Kidney capillary endothelial cell (primary cell): ENCODE data around the gene PPP1R3G.

Experiments used
- DNase-seq: peaks from one replicate; pipeline ENCODE4 v3.0.0-alpha.2; 2018; ENCODE audit warnings: low spot score

PPP1R3G gene

DNA sequence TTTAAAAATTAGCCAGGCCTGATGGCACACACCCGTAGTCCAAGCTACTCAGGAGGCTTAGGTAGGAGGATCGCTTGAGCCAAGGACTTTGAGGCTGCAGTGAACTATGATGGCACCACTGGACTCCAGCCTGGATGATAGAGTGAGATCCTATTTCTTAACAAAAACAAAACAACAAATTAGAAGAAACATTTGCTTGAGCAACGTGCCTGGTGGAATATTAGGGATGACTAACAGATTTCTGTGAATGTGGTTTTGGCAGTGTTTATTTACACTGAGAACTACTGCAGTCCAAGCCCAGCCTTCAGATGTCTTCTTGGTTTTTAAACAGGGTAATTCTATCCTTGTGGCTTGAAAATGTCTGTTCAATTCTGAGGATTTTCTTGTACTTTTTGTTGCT is 9.2 kb downstream of the PPP1R3G start:
- DNase-seq = no peak

DNA sequence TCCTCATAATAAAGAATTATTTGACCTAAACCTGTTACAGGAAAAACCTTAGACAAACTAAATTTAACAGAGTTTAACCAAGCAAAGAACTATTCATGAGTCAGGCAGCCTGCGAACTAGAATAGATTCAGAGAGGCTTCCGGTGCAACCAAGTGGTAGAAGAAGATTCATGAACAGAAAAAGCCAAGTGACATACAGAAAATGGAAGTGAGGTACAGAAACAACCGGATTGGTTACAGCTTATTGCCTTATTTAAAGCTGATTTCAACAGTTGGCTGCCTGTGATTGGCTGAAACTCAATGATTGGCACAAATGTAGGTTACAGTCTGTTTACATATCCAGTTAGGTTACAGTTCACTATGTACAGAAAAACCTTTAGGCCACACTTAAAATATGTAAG is 10.1 kb downstream of the PPP1R3G start:
- no peak for DNase-seq

GRCh38 chr6:5096482-5096881 is 11.3 kb downstream of the PPP1R3G start:
- no peak for DNase-seq

- DNase-seq = no peak
Measured at GRCh38 chr6:5098501-5099270, 13.5 kb downstream of the PPP1R3G start.

DNA sequence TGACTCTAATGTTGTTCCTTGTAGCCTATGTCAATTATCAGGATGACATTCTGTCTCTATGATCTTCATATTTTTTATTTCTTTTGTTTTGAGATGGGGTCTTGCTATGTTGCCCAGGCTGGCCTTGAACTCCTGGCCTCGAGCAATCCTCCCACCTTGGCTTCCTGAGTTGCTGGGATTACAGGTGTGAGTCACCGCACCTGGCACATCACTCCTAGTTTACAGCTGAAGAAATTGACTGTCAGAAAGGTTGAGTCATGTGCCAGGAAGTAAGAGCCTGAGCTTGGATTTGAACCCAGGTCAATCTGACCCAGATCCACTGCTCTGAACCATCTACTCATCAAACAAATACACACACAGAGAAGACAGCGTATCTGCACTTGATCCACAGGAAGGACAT is 14.4 kb downstream of the PPP1R3G start:
- no peak for DNase-seq

- no peak for DNase-seq
Measured at GRCh38 chr6:5100806-5101205, 15.7 kb downstream of the PPP1R3G start.

DNA sequence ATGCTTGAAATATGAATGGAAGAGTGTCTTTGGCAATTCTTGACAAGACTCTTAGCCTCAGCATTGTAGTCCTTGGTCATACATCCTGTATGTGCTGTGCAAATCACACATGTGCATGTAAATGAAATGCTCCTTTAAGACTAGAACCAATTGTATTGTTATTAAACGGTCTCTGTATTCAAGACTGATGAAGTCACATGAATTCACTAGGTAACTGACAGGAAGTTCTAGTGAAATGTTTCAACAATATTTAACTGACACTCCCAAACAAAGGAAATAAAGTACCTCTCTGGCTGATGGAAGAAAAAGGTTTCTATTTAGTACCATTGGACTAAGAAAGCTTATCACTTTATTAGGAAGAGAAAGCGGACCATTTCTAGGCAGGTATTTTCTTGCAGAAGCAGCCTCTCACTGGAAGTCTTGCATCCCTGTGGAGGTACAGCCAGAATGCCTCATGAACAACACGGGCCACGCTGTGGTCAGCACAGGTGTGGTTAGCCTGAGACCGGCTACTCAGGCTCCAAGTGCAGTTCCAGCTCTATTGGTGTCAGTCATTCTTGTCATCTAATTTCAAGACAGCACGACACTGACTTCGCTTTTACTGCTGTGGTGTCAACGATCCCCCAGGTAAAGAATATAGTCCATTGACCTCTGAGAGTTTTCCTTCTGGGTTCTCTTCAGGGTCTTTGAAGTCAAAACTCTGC is 17.3 kb downstream of the PPP1R3G start:
- no peak for DNase-seq

DNA sequence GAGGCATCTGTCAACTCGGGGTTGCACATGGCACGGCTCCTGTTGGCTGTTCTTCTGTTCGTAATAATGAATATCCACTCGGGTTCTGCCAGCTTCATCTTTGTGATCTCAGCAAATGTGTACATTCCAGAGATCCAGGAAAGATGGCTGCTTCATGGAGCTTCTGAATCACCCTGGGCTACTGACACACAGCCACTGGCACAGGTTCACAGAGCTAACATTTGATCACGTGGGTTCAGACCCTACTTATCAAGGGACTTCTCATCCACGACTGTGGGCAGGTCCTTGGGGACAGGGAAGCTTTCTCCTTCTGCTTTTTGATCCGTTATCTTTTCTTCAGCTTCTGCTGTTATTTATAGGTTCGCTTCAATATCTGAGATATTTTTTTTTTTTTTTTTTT is 18.1 kb downstream of the PPP1R3G start:
- DNase-seq = no peak

DNA sequence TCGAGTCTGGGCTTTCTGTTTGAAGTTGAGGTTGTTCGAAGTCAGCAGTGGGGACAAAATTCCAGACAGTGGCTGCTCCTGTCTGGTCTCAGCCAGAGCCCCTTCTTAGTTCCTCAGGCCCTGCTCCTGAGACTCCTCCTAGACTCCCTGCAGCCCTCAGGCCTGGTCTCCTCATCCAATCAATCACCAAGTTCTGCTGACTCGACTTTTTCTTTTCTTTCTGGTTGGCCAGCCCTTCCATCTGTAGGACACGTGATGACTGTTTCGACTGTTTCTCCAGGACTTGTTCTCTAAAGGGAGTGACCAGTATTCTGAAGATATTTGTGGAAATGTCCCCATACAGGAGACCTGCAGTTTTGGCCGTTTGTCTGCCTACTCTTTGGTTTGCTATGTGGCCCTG is 19.5 kb downstream of the PPP1R3G start:
- DNase-seq = no peak

DNA sequence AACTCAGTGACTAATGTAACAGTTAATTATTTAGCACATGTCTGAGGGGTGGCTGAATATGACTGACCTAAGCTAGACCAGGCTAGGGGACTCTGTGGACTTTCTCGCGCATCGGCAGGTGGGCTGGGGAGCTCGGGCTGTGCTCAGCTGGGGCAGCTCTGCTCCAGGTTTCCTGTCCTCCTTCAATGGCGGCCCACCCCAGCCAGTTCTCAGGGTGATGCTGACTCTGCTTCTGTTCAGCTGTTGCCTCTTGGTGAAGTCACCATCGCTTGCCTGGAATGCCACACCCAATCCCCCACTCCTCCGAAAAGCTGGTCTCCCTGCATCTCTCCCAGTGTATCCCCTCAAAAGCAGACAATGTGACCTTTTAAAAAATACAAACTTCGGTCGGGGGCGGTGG is 20.0 kb downstream of the PPP1R3G start:
- DNase-seq = no peak

GRCh38 chr6:5107341-5107740 is 22.2 kb downstream of the PPP1R3G start:
- no peak for DNase-seq

- no peak for DNase-seq
Measured at GRCh38 chr6:5108068-5108467, 22.9 kb downstream of the PPP1R3G start.

- no peak for DNase-seq
Measured at GRCh38 chr6:5108536-5109150, 23.5 kb downstream of the PPP1R3G start.

DNA sequence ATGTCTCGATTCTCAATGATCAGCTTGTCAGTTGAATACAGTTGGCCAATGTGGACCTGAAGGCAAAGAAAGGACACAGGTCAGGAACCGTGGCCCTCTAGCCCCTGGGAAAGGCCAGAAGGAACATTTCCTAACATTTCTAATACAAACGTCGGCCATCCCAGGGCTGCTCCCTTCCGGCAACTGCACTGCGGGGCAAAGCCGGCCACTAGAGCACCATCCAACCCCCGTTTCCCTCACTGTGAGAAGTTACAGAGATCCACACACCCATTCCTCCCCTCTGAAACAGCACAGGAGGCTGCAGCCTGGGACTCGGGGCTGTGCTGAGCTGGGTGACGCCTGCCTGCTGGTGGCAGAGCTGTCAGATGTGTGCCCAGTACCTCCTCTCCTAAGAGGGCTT is 24.3 kb downstream of the PPP1R3G start:
- no peak for DNase-seq

GRCh38 chr6:5110246-5110645 is 25.1 kb downstream of the PPP1R3G start:
- no peak for DNase-seq

- DNase-seq = no peak
Measured at GRCh38 chr6:5111626-5112025, 26.5 kb downstream of the PPP1R3G start.

GRCh38 chr6:5112066-5112799 is 27.1 kb downstream of the PPP1R3G start:
- peak; percentile 36 for DNase-seq

GRCh38 chr6:5113096-5113495 is 28.0 kb downstream of the PPP1R3G start:
- DNase-seq = no peak

DNA sequence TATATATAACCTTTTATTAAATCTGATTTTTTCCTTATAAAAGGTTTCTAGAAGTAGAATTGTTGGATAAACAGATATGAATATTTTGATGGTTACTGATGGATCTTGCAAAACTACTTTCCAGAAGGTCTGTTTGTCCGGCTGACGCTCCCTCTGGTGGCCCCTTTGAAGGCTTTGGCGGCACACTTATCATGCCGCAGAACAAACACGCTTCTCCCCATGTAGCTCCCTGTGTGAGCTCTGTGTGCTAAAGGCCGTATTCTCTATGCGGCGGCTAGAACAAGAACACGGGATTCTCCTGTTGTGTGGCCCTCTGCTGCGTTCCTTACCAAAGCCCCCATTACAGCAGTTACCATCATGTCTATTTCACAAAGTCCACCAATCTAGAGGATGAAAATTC is 30.0 kb downstream of the PPP1R3G start:
- no peak for DNase-seq

DNA sequence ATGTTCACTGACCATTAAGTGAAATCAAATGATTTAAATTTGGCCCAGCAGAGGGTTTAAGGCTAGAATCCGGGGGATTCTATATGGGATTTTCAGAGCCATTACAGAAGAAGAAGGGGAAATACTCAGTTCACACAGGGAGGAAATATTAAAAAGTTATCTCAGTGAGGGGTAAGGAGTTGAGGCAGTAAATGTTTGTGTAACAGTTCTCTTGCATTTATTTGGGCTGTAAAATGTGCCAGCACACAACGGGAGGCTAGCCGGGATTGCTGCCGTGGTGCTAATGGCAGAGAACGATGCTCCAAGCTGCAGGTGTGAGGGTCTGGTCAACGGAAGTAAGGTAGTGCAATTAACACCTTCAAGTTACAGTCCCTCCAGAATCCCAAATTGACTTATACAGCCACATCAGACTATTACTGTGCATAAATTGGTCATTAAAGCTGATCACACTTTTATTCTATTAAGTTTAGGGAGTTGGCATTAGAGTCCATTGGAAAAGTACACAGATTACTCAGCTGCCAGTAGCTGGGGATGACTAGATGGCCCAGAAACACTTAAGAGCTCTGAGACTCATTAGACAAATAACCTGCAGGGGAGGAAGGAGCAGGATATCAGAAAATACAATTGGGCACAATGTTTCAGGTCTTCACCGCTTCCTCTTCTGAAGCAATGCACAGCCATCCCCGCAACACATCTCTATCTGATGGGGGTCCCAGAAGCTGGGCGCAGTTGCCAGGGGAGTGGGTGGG is 31.3 kb downstream of the PPP1R3G start:
- no peak for DNase-seq

DNA sequence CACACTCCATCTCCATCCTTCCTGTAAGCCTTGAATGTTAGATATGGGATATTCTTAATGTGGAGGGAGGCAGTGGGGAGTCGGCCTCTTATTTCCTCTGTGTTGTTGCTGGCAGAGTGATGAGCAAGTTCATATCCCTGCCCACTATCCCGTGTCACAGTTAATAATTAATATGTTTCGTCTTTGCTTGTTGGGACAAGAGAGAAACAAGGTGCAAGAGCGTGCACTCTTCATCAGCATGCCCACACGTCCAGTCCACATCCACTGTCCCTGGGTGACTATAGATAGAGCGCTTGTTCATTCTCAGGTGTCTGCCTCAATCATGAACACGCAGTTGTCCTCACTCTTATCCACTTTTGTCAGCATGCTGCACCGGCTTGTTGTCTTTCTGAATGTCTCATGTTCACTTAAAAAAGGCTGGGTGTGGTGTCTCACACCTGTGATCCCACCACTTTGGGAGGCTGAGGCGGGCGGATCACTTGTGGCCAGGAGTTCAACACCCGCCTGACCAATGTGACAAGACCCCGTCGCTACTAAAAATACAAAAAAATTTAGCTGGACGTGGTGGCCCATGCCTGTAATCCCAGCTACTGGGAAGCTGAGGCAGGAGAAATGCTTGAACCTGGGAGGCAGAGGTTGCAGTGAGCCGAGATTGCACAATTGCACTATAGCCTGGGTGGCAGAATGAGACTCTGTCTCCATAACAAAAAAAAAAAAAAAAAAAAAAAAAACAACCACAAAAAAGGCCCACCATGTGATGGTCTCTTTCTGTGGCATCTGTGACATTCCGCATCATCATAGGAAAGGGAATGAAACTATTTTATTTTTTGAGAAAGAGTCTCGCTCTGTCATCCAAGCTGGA is 34.2 kb downstream of the PPP1R3G start:
- DNase-seq = no peak
